Gastroesophageal sphincter (tissue), 4 donors: ENCODE results near the gene MDM4. TPM values are rescaled to one million over a fixed set of nuclear protein-coding genes. Genes with fewer than 3 reads are reported as not detected.
A peak's percentile ranks its signal among the peaks of the same experiment; 100 is the strongest.

Source experiments
- ATAC-seq: fragments of 150-250 bp; one replicate; pipeline ENCODE4 v1.9.1; 2016; ENCODE audit warnings: mild to moderate bottlenecking, moderate library complexity
- H3K27ac ChIP-seq, 4 donors: fragments of 200-600 bp; sonication (generic) in 3 of 4; 1 replicate in 3 of 4; 2 replicates in 1 of 4; pipeline ENCODE4 v1.5.1; 2016 to 2019
- H3K27me3 ChIP-seq: fragments of 200-600 bp; sonication (generic); one replicate; pipeline ENCODE4 v1.5.1; 2019
- H3K36me3 ChIP-seq, 2 donors: fragments of 200-600 bp; sonication (generic); one replicate each; pipeline ENCODE4 v1.5.1; 2019; ENCODE audit warnings: control low read depth in 1 of 2
- H3K4me1 ChIP-seq, 3 donors: fragments of 200-600 bp; sonication (generic); 1 replicate in 2 of 3; 2 replicates in 1 of 3; pipeline ENCODE4 v1.5.1; 2016 to 2019; ENCODE audit warnings: control low read depth in 2 of 3
- H3K4me3 ChIP-seq, 2 donors: fragments of 200-600 bp; sonication (generic); one replicate each; pipeline ENCODE4 v1.5.1; 2019; ENCODE audit warnings: mild to moderate bottlenecking in 1 of 2, moderate library complexity in 1 of 2
- H3K9me3 ChIP-seq, 3 donors: fragments of 200-600 bp; sonication (generic); one replicate each; pipeline ENCODE4 v1.5.1; 2017 to 2019; ENCODE audit warnings: control low read depth in 2 of 3
- CTCF ChIP-seq, 4 experiments: fragments of 200-600 bp in 2 of 4; fragments of 450-650 bp in 2 of 4; sonication (generic) in 1 of 4; IDR thresholded peaks; one replicate each; pipeline ENCODE4 v1.5.1; 2017 to 2019; ENCODE audit warnings: antibody characterized with exemption in 4 of 4, mild to moderate bottlenecking in 2 of 4, moderate library complexity in 2 of 4
- EP300 ChIP-seq: sonication (generic); formaldehyde crosslinking; IDR thresholded peaks from one replicate; pipeline ENCODE4 v1.6.1; 2017; ENCODE audit warnings: antibody characterized with exemption, mild to moderate bottlenecking
- POLR2A ChIP-seq, 2 donors: fragments of 450-650 bp; IDR thresholded peaks; one replicate each; pipeline ENCODE4 v1.6.1; 2017; ENCODE audit warnings: antibody characterized with exemption in 2 of 2, mild to moderate bottlenecking in 2 of 2, moderate library complexity in 1 of 2
- POLR2AphosphoS5 ChIP-seq: sonication (generic); formaldehyde crosslinking; IDR thresholded peaks from one replicate; pipeline ENCODE4 v1.6.1; 2017; ENCODE audit warnings: antibody characterized with exemption
- WGBS, 2 donors: methylation state at CpG; one replicate each; pipeline ENCODE4 v1.1.5; 2018; ENCODE audit warnings: low coverage in 1 of 2; 5-methylcytosine and 5-hydroxymethylcytosine counted together
- total RNA-seq, 4 donors: library from RNA; depleted of rRNA; stranded (reverse); fragments of >200 nt; gene quantifications; one replicate each; pipeline ENCODE4 v1.1.0, GENCODE V29; 2016

Gene MDM4
- total RNA-seq, 4 donors from 2014 or later: 24.3 to 74.1 (median 37.9) TPM

DNA sequence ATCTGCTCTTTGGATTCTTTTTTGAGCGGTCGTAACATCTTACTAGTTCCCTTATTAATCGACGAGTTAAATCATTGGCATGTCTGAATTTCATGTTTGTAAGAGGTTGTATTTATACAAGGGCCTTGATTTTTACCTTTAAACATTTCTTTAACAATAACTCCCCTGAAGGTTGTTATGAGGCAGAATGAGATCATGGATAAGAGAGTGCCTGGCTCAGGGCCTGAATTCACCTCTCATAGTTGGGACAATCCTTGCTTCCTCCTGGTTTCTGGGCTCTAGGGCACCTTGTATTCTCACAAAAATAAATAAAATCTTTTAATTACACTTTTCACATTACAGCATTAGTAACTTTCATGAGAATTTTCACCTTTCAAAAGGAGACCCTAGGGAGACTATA is 55.4 kb downstream of the MDM4 start:
- no peaks in the 10 kb centered on the region for H3K9me3 ChIP-seq
- H3K36me3 ChIP-seq: peaks cover 0 to 50% of the 10 kb centered on the region in 2 donors
- ATAC-seq: no peak
- peaks cover 0 to 20% (median 8%) of the 10 kb centered on the region in 3 donors for H3K4me1 ChIP-seq
- H3K4me3 ChIP-seq: no peak overlapping the region
- H3K27me3 ChIP-seq: no peaks in the 10 kb centered on the region
- TF ChIP-seq EP300 (no peak), POLR2A (IDR thresholded peaks at IDR 0.05) (no peak), CTCF (IDR thresholded peaks at IDR 0.05) (no peak), POLR2AphosphoS5 (no peak)
- no peak overlapping the region for H3K27ac ChIP-seq
- 94 to 98% methylated on average over 4 of the region's 4 CpGs for WGBS, 2 donors

DNA sequence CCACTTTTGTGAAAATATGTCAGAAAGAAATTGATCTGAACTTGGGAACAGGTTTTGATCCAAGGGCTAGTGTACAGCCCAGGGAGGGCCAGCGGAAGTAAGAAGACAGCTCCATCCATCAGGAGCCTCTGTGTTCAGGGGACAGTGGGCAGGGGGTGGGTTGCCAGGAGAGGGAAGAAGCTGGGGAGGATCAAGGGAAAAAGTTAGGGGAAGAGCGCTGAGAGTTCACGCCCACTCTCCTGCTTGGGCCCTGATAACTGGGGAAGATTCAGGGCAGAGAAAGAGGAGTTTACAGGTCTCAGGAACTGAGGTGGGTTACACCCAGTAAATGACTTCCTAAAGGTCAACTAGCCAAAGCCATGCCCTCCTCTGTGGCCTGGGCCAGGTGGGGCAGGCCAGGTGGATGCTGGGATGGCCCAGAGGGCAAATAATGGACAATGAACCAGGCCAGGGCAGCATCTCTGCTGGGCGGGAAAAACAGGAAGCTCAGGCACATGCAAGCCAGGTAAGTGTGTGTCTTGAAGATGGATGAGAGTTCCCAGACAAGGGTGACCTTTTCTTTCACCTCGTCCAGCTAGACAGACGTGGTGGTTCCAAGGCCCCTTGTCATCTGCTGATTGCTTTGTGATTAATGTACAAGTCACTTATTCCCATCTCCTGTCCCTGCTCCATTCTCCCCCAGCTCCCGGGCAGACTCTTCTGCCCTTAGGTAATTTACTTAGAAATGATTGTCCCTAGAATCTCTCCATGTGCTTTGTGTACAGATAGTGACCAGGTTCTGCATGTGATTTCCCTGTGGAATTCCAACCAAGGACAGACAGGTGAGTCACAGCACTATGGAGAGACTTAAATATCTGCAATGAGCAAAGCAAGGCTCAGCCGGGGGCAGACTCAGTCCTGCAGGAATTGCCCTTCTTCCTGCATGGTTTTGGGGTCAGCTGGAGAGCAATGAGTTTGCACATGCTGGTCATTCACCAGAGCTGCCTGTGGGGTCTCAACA is 57.0 kb downstream of the MDM4 start:
- Histone ChIP-seq H3K27me3 (no peaks in the 10 kb centered on the region), H3K9me3 (no peaks in the 10 kb centered on the region), H3K4me3 (no peak overlapping the region), H3K36me3 (peaks cover 0 to 43% of the 10 kb centered on the region in 2 donors), H3K27ac (no peak overlapping the region), H3K4me1 (peaks cover 0 to 25% (median 8%) of the 10 kb centered on the region in 3 donors)
- ATAC-seq: no peak
- 83 to 84% methylated on average over 7 to 8 of the region's 8 CpGs for WGBS, 2 donors
- TF ChIP-seq EP300 (no peak), CTCF (IDR thresholded peaks at IDR 0.05) (no peak), POLR2A (IDR thresholded peaks at IDR 0.05) (no peak), POLR2AphosphoS5 (no peak)

GRCh38 chr1:204574016-204574864 is 58.0 kb downstream of the MDM4 start:
- 7 to 61% methylated on average over 4 to 8 of the region's 8 CpGs for WGBS, 2 donors
- Histone ChIP-seq H3K4me3 (no peak overlapping the region), H3K27ac (no peak overlapping the region), H3K27me3 (no peaks in the 10 kb centered on the region), H3K36me3 (peaks cover 0 to 35% of the 10 kb centered on the region in 2 donors), H3K9me3 (no peaks in the 10 kb centered on the region), H3K4me1 (peaks cover 0 to 27% (median 8%) of the 10 kb centered on the region in 3 donors)
- ATAC-seq: peak; percentile 16
- TF ChIP-seq POLR2A (IDR thresholded peaks at IDR 0.05): no peak
- TF ChIP-seq EP300: no peak
- no peak for TF ChIP-seq CTCF (IDR thresholded peaks at IDR 0.05)
- no peak for TF ChIP-seq POLR2AphosphoS5

DNA sequence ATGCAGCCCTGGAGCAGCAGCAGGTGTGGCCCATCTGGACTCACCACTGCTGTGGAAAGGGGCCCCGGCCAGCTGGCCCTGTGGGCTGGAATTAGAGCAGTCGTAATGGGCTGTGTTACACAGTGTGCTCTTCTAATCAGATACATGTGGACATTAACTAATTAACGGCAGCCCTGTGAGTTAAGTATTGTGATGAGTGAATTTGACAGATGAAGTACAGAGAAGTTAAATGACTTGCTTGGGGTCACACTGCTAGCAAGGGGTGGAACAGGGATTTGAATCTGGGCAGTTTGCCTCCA is 58.6 kb downstream of the MDM4 start:
- peak; percentile 52 for ATAC-seq
- peaks cover 0 to 27% (median 8%) of the 10 kb centered on the region in 3 donors for H3K4me1 ChIP-seq
- no peak overlapping the region for H3K4me3 ChIP-seq
- WGBS, 2 donors: 68% methylated on average over 2 of the region's 3 CpGs; no CpG with 5 or more reads in 1 of the 2 donors
- H3K27ac ChIP-seq: no peak overlapping the region
- no peaks in the 10 kb centered on the region for H3K27me3 ChIP-seq
- TF ChIP-seq EP300 (no peak), CTCF (IDR thresholded peaks at IDR 0.05) (no peak), POLR2AphosphoS5 (no peak), POLR2A (IDR thresholded peaks at IDR 0.05) (no peak)
- peaks cover 0 to 29% of the 10 kb centered on the region in 2 donors for H3K36me3 ChIP-seq
- no peaks in the 10 kb centered on the region for H3K9me3 ChIP-seq
